Naive thymus-derived CD8-positive, alpha-beta T cell (primary cell): ENCODE results near the gene CTNNBL1. TPM values are rescaled to one million over a fixed set of nuclear protein-coding genes. Genes with fewer than 3 reads are reported as not detected.

ENCODE experiments used
- ATAC-seq, 2 donors: fragments of 150-1000 bp; cut with Tn5 transposase in 1 of 2; sonication (Bioruptor Pico), chemical (Tn5 transposase) in 1 of 2; 1 replicate in 1 of 2; 2 replicates in 1 of 2; pipeline ENCODE4 v1.10.0; 2021; ENCODE audit warnings: mild to moderate bottlenecking in 2 of 2, moderate library complexity in 2 of 2
- POLR2A ChIA-PET: fragments of 350-600 bp; sonication (Branson Sonifier 250); formaldehyde crosslinking; loops from one replicate; lab custom pipeline; 2021; ENCODE audit warnings: antibody characterized with exemption; lab: Charles Lee
- DNase-seq, 10 donors: peaks; one replicate each; pipeline versions ENCODE4 v3.0.0 to v3.0.0-alpha.2; 2020 to 2022
- H3K27ac Mint-ChIP-seq, 10 donors: one replicate each; pipeline ENCODE4 v1.8.0; 2020 to 2022; ENCODE audit warnings: mild to moderate bottlenecking in 10 of 10, mixed read lengths in 10 of 10, moderate library complexity in 4 of 10, inconsistent platforms in 1 of 10
- H3K27me3 Mint-ChIP-seq, 5 donors: one replicate each; pipeline ENCODE4 v1.8.0; 2021 to 2022; ENCODE audit warnings: mixed read lengths in 5 of 5
- H3K36me3 Mint-ChIP-seq, 3 donors: one replicate each; pipeline ENCODE4 v1.8.0; 2020 to 2022; ENCODE audit warnings: mixed read lengths in 3 of 3, mild to moderate bottlenecking in 2 of 3, inconsistent platforms in 1 of 3
- H3K4me1 Mint-ChIP-seq, 4 donors: one replicate each; pipeline ENCODE4 v1.8.0; 2021 to 2022; ENCODE audit warnings: mixed read lengths in 4 of 4
- H3K4me3 Mint-ChIP-seq, 10 donors: one replicate each; pipeline ENCODE4 v1.8.0; 2020 to 2022; ENCODE audit warnings: mild to moderate bottlenecking in 10 of 10, mixed read lengths in 10 of 10, moderate library complexity in 6 of 10, inconsistent platforms in 1 of 10
- H3K9me3 Mint-ChIP-seq, 9 donors: one replicate each; pipeline ENCODE4 v1.8.0; 2020 to 2022; ENCODE audit warnings: mixed read lengths in 9 of 9, mild to moderate bottlenecking in 3 of 9, inconsistent platforms in 1 of 9, moderate library complexity in 1 of 9
- polyA plus RNA-seq, 3 donors: library from polyadenylated mRNA; unstranded; fragments of 300-500 nt; fragmentation: Illumina TruSeq; gene quantifications; one replicate each; pipeline ENCODE4 v1.2.3, GENCODE V29; 2021
- total RNA-seq, 8 experiments: library from RNA in 2 of 8; stranded (reverse) in 2 of 8; gene quantifications; one replicate each; pipeline ENCODE4 v1.2.3 and lab custom pipeline; 2021 to 2026

The CTNNBL1 gene
- total and polyA plus RNA-seq, 5 experiments from 2014 or later, result 46.9 to 95.8 (median 85.1) TPM

DNA sequence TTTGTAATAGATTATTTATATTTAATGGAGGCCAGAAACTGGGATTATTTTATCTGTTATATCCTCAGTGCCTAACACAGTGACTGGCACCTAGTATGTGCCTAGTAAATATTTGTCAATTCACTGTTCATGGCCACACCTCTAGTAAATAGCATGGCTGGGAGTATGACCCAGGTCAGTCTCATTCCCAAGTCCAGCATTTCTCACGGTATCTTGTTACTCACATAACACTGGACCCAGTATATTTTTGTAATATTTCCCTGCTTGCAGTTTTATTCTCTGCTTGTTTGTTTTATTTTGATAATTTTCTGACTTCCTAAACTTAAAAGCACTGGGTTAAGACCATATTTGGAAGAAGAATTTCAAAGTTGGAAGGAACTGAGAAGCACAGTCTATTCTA lies 47.7 kb downstream of the CTNNBL1 start:
- no peaks in the 10 kb centered on the region for H3K9me3 Mint-ChIP-seq
- peak overlapping the region in 2 of 10 donors; percentile 32 to 34 for H3K27ac Mint-ChIP-seq
- POLR2A ChIA-PET, result no interaction called here
- H3K4me3 Mint-ChIP-seq, result no peak overlapping the region
- H3K36me3 Mint-ChIP-seq, result peaks cover 8 to 73% (median 35%) of the 10 kb centered on the region in 3 donors
- no peak for ATAC-seq
- no peak for DNase-seq
- peaks cover 0 to 29% (median 9%) of the 10 kb centered on the region in 4 donors for H3K4me1 Mint-ChIP-seq
- H3K27me3 Mint-ChIP-seq, result no peaks in the 10 kb centered on the region

DNA sequence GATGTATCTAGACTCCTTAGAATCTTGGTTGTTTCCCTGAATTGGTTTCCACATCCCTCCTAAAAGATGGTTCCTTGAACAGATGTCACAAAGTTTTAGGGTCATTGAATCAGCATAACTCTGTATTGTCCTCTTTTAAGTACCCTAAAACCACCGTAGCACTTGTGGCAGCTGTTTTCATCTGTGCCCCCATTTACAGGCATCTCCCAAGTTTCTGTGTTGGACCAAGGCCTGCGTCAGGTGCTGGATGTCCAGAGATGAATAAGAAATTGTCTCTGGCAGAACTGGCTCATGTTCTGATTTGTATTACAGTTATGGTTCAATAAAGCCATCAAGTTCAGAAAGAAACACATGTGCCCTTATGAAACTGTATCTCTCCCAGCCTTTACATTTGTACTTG lies 48.3 kb downstream of the CTNNBL1 start:
- DNase-seq, result no peak
- ATAC-seq, result no peak
- no peaks in the 10 kb centered on the region for H3K9me3 Mint-ChIP-seq
- H3K36me3 Mint-ChIP-seq, result peaks cover 8 to 72% (median 34%) of the 10 kb centered on the region in 3 donors
- H3K4me3 Mint-ChIP-seq, result no peak overlapping the region
- H3K4me1 Mint-ChIP-seq, result peaks cover 0 to 29% (median 9%) of the 10 kb centered on the region in 4 donors
- POLR2A ChIA-PET, result interaction anchor here (0.5 kb wide), 1 partner anchor 113 kb away, joined by 7 read pairs; no protein-coding TSS in a partner anchor
- H3K27ac Mint-ChIP-seq, result no peak overlapping the region
- H3K27me3 Mint-ChIP-seq, result no peaks in the 10 kb centered on the region

DNA sequence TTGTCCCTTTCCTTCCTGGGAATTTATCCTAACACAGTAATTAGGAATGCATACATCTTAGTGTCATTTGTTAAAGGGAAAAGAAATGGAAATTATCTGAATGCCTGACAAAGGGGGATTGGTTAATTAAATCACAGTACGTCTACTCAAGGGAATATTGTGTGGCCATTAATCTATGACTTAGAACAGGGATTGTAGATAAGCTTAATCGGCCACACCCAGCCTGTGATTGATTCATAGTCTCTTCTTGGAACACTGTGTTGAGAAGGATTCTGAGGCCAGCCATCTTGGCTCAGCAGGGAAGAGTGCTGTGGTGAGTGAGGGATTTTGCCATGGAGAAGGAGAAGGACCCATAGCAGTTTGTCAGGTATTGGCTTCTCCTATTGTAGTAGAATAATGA lies 50.5 kb downstream of the CTNNBL1 start:
- no peak for DNase-seq
- peaks cover 0 to 29% (median 7%) of the 10 kb centered on the region in 4 donors for H3K4me1 Mint-ChIP-seq
- no peak overlapping the region for H3K4me3 Mint-ChIP-seq
- H3K9me3 Mint-ChIP-seq, result no peaks in the 10 kb centered on the region
- H3K27me3 Mint-ChIP-seq, result no peaks in the 10 kb centered on the region
- no peak for ATAC-seq
- POLR2A ChIA-PET, result no interaction called here
- H3K27ac Mint-ChIP-seq, result peak overlapping the region in 4 of 10 donors; percentile 38 to 76 (median 48)
- H3K36me3 Mint-ChIP-seq, result peaks cover 0 to 68% (median 33%) of the 10 kb centered on the region in 3 donors

DNA sequence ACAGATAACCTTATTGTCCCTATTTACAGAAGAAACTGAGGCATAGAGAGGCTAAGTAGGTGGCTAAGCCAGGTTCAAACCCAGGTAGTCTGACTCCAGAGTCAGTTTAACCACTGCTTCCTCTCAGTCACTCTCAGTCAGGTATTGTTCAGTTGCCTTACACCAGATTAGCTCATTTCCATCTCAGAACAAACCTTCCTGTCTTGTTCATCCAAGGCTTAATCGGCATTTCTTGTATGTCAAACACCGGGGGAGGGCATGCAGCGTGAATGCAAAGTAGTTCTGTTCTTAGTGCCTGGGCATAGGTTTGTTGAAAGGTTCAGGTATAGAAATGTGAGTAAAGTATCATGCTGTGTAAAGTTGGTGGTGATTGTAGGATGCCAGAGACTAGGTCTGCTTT lies 51.7 kb downstream of the CTNNBL1 start:
- POLR2A ChIA-PET, result no interaction called here
- Mint-ChIP-seq H3K4me1 (peaks cover 0 to 29% (median 7%) of the 10 kb centered on the region in 4 donors), H3K27ac (peak overlapping the region in 8 of 10 donors; percentile 3 to 85 (median 44)), H3K36me3 (peaks cover 0 to 66% (median 34%) of the 10 kb centered on the region in 3 donors), H3K27me3 (no peaks in the 10 kb centered on the region), H3K9me3 (no peaks in the 10 kb centered on the region), H3K4me3 (peak overlapping the region in 4 of 10 donors; percentile 4 to 57 (median 32))
- ATAC-seq (peak; percentile 90 to 91), DNase-seq (peak in 2 of 10 donors; percentile 3 to 22)

DNA sequence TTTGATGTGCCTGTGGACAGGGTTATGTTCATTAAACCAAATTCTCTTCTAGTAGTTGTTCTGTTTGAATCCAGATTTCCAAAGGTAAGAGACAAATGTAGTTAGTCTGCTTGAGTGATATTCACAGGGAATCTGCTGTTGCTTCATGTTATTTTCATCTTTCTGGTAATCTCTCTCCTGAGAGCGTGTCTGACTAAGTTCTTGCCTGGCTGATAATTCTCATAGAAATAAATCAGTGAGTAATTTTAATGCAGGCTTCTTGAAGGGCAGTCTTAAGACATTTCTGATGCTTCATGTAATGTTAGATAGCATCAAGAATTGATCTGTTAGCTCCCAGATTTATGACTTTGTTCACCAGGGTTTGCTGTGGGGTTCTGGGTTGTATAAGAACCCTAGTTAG lies 54.2 kb downstream of the CTNNBL1 start:
- Mint-ChIP-seq H3K36me3 (peaks cover 0 to 68% (median 44%) of the 10 kb centered on the region in 3 donors), H3K27me3 (no peaks in the 10 kb centered on the region), H3K4me1 (peaks cover 0 to 28% (median 7%) of the 10 kb centered on the region in 4 donors), H3K27ac (peak overlapping the region in 3 of 10 donors; percentile 14 to 70 (median 17)), H3K9me3 (no peaks in the 10 kb centered on the region), H3K4me3 (no peak overlapping the region)
- POLR2A ChIA-PET, result no interaction called here
- no peak for DNase-seq
- no peak for ATAC-seq

DNA sequence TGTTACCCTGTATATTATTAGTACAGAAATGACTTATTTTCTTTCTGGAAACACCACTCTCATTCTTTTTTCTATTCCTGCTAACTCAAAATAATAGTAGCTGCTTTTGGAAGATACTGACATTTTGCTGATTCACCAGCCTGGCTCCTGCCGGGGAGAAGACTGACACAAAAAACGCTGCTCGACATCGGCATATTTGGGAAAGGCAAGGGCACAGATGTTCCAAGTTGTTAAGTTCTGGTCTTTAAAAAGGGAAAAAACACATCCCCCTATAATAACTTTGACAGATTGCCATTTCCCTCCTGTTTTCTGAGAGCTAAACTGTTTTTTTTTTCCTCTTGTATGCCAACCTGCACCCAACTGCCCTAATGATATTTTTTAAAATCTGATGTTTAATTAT lies 55.4 kb downstream of the CTNNBL1 start:
- POLR2A ChIA-PET, result no interaction called here
- DNase-seq (no peak), ATAC-seq (no peak)
- no peaks in the 10 kb centered on the region for H3K9me3 Mint-ChIP-seq
- no peaks in the 10 kb centered on the region for H3K27me3 Mint-ChIP-seq
- no peak overlapping the region for H3K4me3 Mint-ChIP-seq
- H3K4me1 Mint-ChIP-seq, result peaks cover 0 to 22% (median 7%) of the 10 kb centered on the region in 4 donors
- peaks cover 0 to 69% (median 44%) of the 10 kb centered on the region in 3 donors for H3K36me3 Mint-ChIP-seq
- H3K27ac Mint-ChIP-seq, result peak overlapping the region in 1 of 10 donors; percentile 47

DNA sequence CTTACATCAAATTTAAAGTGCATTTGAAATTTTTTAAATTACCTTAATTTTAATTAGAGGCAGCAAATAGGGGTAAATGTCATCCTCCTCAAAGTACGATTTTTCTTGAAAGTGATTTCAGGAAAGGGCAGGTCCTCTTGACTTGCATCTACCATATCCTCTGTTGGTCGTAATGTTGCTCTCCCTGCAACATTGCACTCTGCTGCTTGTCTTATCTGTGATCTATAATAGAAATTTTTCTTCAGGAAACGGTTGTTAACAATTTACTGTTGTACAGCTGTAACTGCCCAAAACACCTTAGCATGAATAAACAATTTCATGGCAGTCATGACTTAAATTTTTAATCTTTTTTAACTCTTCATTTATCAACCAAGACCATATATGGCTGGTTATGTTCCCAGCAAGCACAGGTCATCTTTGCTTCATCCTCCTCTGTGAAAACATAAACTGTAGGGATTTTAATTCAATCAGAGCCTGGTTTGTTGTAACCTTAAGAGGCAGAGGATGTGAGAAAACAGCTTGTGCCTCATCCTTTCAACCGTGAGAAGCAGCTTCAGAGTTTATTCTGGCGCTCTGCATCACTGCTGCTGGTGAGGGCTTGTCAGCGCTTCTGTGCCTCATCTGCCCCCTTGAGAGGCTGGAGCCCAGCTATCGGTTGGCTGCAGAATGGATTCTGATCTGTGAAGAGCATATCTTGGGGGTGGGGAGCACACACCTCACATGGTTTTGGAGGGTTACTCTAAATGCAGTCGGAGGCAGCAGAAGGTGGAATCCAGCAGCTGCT lies 56.0 kb downstream of the CTNNBL1 start:
- Mint-ChIP-seq H3K36me3 (peaks cover 0 to 69% (median 44%) of the 10 kb centered on the region in 3 donors), H3K4me1 (peaks cover 0 to 16% (median 5%) of the 10 kb centered on the region in 4 donors), H3K4me3 (no peak overlapping the region), H3K27ac (no peak overlapping the region), H3K9me3 (no peaks in the 10 kb centered on the region), H3K27me3 (no peaks in the 10 kb centered on the region)
- DNase-seq, result no peak
- POLR2A ChIA-PET, result no interaction called here
- ATAC-seq, result no peak

DNA sequence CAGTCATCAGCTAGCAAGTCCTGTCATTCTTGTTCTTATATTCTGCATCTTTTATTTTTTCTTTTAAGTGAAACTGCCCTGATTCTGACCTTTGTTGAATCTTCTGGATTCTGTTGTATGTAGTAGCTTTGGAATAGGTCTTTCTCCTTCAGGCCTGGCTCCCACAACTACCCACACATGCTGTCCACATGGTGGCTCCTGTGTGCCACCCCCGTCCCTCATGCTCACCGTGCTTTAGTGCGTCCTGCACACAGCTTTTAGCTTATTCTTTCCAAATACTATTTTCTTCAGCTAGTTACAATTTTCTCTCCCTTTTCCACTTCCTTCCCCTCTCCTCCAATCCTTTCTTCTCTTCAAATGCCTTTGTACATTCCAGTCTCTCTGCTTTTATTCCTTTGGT lies 61.8 kb downstream of the CTNNBL1 start:
- Mint-ChIP-seq H3K36me3 (peaks cover 17 to 74% (median 35%) of the 10 kb centered on the region in 3 donors), H3K4me1 (peaks cover 0 to 6% (median 2%) of the 10 kb centered on the region in 4 donors), H3K9me3 (no peaks in the 10 kb centered on the region), H3K27me3 (no peaks in the 10 kb centered on the region), H3K4me3 (no peak overlapping the region), H3K27ac (peak overlapping the region in 1 of 10 donors; percentile 21)
- DNase-seq (no peak), ATAC-seq (no peak)
- POLR2A ChIA-PET, result interaction anchor here (0.6 kb wide), 1 partner anchor 30 kb away, joined by 4 read pairs; no protein-coding TSS in a partner anchor

DNA sequence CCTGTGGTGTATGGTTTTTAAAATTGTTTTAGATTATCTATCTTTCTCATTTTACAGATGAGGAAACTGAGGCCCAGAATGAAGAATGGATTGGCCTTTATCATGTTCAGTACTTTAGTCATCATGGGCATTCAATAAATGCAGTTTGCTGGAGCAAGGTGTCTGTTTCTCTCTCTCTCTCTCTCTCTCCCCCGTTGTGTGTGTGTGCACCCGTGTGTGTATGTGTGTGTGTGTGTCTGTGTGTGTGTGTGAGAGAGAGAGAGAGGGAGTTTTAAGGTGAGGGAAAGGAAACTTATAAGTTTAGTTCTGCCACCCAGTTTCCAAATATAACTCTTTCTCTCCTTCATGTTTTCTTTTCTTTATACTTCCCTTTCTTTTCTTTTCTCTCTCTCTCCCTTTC lies 62.4 kb downstream of the CTNNBL1 start:
- no peak overlapping the region for H3K4me3 Mint-ChIP-seq
- peaks cover 17 to 72% (median 35%) of the 10 kb centered on the region in 3 donors for H3K36me3 Mint-ChIP-seq
- H3K9me3 Mint-ChIP-seq, result no peaks in the 10 kb centered on the region
- H3K27me3 Mint-ChIP-seq, result no peaks in the 10 kb centered on the region
- H3K4me1 Mint-ChIP-seq, result peaks cover 0 to 6% (median 2%) of the 10 kb centered on the region in 4 donors
- H3K27ac Mint-ChIP-seq, result no peak overlapping the region
- POLR2A ChIA-PET, result interaction anchor here (0.7 kb wide), 1 partner anchor 50 kb away, joined by 6 read pairs; no protein-coding TSS in a partner anchor
- DNase-seq (no peak), ATAC-seq (no peak)

DNA sequence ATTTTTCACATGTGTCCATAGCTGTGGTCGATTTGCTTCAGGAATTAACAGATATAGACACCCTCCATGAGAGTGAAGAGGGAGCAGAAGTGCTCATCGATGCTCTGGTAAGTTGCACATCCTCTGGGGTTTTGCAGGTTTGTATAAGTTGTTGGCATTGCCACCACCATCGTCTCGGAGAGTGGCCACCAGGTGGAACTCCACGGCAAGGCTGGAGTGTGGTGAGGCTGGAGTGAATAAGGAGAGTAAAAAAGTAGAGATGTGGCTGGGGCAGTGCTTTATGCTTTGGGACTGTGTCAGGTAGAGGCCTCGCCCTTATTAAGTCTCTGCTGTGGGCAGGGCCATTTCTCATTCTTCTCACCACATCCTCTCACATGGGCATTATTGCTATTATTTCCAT lies 63.7 kb downstream of the CTNNBL1 start:
- no peak overlapping the region for H3K27ac Mint-ChIP-seq
- H3K4me3 Mint-ChIP-seq, result no peak overlapping the region
- H3K4me1 Mint-ChIP-seq, result peaks cover 0 to 11% (median 4%) of the 10 kb centered on the region in 4 donors
- H3K36me3 Mint-ChIP-seq, result peaks cover 17 to 73% (median 28%) of the 10 kb centered on the region in 3 donors
- no peaks in the 10 kb centered on the region for H3K9me3 Mint-ChIP-seq
- no peaks in the 10 kb centered on the region for H3K27me3 Mint-ChIP-seq
- DNase-seq (no peak), ATAC-seq (no peak)
- POLR2A ChIA-PET, result no interaction called here

DNA sequence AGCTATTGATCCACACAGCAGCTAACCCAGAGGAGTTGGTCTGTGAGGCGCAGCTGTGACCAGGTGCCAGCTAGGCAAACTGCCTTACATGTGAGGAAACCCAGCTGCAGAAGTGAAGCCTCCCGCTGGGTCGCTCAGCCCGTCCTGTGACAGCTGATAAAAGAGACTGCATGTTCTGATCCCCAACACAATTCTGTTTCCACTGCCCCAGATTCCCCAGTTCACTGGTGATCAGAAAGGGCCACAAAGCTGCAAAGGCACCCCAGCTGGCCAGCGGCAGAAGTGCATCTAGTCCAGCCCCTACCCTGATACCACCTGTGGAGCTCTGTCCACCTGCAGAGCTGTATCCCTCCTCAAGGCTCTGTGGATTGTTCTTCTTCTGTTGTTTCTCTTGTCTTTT lies 64.5 kb downstream of the CTNNBL1 start:
- Mint-ChIP-seq H3K27ac (no peak overlapping the region), H3K27me3 (no peaks in the 10 kb centered on the region), H3K36me3 (peaks cover 17 to 71% (median 28%) of the 10 kb centered on the region in 3 donors), H3K4me1 (peaks cover 0 to 11% (median 4%) of the 10 kb centered on the region in 4 donors), H3K4me3 (no peak overlapping the region), H3K9me3 (no peaks in the 10 kb centered on the region)
- ATAC-seq (no peak), DNase-seq (no peak)
- POLR2A ChIA-PET, result no interaction called here

DNA sequence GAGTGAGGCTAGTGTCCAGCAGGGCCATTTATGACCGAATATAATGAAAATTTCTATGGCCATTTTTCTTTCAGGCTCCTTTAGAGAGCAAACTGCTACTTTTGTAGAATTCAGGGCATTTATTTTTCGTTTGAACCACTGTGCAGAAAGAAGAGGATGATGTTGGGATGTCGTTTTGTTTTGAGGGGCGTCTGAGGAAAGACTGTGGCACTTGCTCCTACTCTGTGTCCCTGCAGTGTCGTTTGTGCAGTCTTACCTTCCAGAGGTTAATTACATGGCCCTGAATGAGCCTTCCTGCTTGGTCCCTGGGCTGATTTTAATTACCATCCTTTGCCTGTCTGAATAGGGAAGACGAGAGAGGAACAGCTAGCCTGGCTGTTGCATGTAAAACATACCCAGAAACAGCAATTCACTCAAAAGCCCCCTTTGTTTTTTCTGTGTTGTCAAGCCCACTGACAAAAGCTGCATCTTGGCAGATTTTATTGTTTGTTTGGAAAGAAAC lies 65.3 kb downstream of the CTNNBL1 start:
- Mint-ChIP-seq H3K4me1 (peaks cover 0 to 11% (median 4%) of the 10 kb centered on the region in 4 donors), H3K27me3 (no peaks in the 10 kb centered on the region), H3K36me3 (peaks cover 17 to 68% (median 28%) of the 10 kb centered on the region in 3 donors), H3K4me3 (no peak overlapping the region), H3K27ac (no peak overlapping the region), H3K9me3 (no peaks in the 10 kb centered on the region)
- ATAC-seq, result no peak
- POLR2A ChIA-PET, result no interaction called here
- no peak for DNase-seq

DNA sequence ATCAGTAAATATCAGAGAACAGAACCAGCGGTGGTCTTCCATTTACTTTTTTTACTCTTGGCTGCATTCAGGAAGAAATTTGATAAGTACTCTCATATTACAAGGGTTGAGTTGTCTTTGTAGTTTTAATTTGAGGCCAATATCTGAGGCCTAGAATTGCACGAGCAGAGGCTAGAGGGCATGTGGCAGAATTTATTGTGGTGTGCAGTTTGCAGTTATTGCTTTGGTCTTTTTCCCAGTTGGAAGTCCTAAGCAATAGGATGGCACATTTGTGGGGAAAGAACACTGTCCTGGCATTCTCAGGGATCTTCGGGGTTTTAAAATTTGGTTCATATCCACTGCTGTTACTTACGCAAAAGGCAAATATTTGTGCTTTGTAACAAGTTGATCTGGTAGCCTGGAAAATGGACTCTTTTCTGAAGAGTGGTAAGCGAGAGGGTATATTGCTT lies 66.0 kb downstream of the CTNNBL1 start:
- POLR2A ChIA-PET, result no interaction called here
- ATAC-seq, result no peak

More for the DNA sequence above, 66.0 kb downstream of the CTNNBL1 start:
- DNase-seq, result no peak
- Mint-ChIP-seq H3K27ac (no peak overlapping the region), H3K36me3 (peaks cover 19 to 68% (median 28%) of the 10 kb centered on the region in 3 donors), H3K9me3 (no peaks in the 10 kb centered on the region), H3K4me1 (peaks cover 0 to 11% (median 4%) of the 10 kb centered on the region in 4 donors), H3K27me3 (no peaks in the 10 kb centered on the region), H3K4me3 (no peak overlapping the region)
